ENCODE measurements around the gene SAMSN1.
A peak's percentile ranks its signal among the peaks of the same experiment; 100 is the strongest.

The SAMSN1 gene

DNA sequence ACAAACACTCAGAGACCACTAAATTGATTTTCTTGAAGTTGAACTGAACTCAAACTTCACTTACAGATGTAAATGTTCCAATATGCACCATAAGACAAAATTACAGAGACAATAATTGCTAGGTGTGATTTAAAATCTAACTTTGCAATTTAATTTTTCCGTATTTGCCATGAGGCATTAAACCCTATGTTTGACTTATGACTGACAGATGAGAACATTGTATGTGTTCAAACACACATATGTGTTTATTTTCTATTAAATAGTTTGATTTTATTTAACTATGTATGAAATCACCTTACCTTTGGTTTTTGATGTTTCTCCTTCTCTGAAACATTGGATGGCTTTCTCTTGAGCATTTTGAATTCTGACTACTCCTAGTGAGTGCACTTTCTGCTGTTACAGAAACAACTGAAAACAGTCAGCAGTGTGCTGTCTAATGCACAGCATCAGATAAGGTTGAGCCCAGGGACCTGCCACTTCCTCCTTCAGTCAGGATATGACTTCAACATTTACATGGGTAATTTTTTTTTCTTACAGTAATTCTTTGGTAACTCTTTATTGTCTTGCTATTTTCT lies at the start of gene SAMSN1:
TSS of gene SAMSN1 (minus strand) at position 410 of the 575 bp plus-strand sequence. CDS start at position 356, 54 bp downstream.
- peak within 1 kb of the TSS in 1 of 2 donors; percentile 46 for H3K4me3 ChIP-seq (replicated peaks in 1 of 2; ENCODE audit: low read depth in 2 of 2, low read length in 2 of 2)
- peak; percentile 42 to 80 for DNase-seq (ENCODE audit: low read depth in 2 of 2)

GRCh38 chr21:14595449-14595848 lies 49.3 kb upstream of the SAMSN1 start:
- no peak for TF ChIP-seq CTCF (IDR thresholded peaks at IDR 0.05; ENCODE audit: low read depth, low read length)
- no peak for DNase-seq (ENCODE audit: low read depth in 2 of 2)
- no peak overlapping the region for H3K4me3 ChIP-seq (replicated peaks in 1 of 2; ENCODE audit: low read depth in 2 of 2, low read length in 2 of 2)

More for the DNA sequence above, at the start of gene SAMSN1:
- no peak for TF ChIP-seq CTCF (IDR thresholded peaks at IDR 0.05; ENCODE audit: low read depth, low read length)

GRCh38 chr21:14594967-14595366 lies 48.9 kb upstream of the SAMSN1 start:
- no peak overlapping the region for H3K4me3 ChIP-seq (replicated peaks in 1 of 2; ENCODE audit: low read depth in 2 of 2, low read length in 2 of 2)
- DNase-seq (ENCODE audit: low read depth in 2 of 2): no peak
- TF ChIP-seq CTCF (IDR thresholded peaks at IDR 0.05; ENCODE audit: low read depth, low read length): no peak

DNA sequence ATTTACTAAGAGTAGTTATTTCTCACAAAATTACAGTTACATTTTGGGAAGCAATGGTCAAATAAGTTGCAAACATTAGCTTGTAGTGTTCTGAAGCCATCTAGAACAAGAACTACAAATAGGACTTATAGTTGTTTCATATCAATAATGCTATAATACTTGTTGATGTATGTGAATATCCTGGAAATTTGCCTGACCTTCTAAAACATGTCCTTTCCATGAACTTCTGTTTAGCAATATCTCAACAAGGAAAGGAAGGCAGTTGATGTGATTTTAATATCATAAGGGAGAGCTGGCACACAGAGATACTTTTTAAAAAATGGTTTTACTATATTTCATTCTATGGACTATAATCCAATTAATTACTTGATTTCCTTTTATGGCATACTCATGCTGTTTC lies 47.1 kb upstream of the SAMSN1 start:
- no peak for DNase-seq (ENCODE audit: low read depth in 2 of 2)
- no peak overlapping the region for H3K4me3 ChIP-seq (replicated peaks in 1 of 2; ENCODE audit: low read depth in 2 of 2, low read length in 2 of 2)
- TF ChIP-seq CTCF (IDR thresholded peaks at IDR 0.05; ENCODE audit: low read depth, low read length): no peak

- no peak overlapping the region for H3K4me3 ChIP-seq (replicated peaks in 1 of 2; ENCODE audit: low read depth in 2 of 2, low read length in 2 of 2)
- DNase-seq (ENCODE audit: low read depth in 2 of 2): no peak
- no peak for TF ChIP-seq CTCF (IDR thresholded peaks at IDR 0.05; ENCODE audit: low read depth, low read length)
Measured at GRCh38 chr21:14592296-14593000, 46.3 kb upstream of the SAMSN1 start.

GRCh38 chr21:14591882-14592281 lies 45.8 kb upstream of the SAMSN1 start:
- peak; percentile 79 to 95 for DNase-seq (ENCODE audit: low read depth in 2 of 2)
- no peak overlapping the region for H3K4me3 ChIP-seq (replicated peaks in 1 of 2; ENCODE audit: low read depth in 2 of 2, low read length in 2 of 2)
- no peak for TF ChIP-seq CTCF (IDR thresholded peaks at IDR 0.05; ENCODE audit: low read depth, low read length)
